ENCODE measurements around the gene FLYWCH1. TPM values are rescaled to one million over a fixed set of nuclear protein-coding genes. Genes with fewer than 3 reads are reported as not detected.

The FLYWCH1 gene
- total and polyA plus RNA-seq, 7 donors: 6.9 to 51.5 (median 28.6) TPM

GRCh38 chr16:3000540-3000939, 88.8 kb downstream of the FLYWCH1 start:
- intact Hi-C loops (cut with DNase I): no loop called here
- no peak overlapping the region for H3K27ac ChIP-seq
- H3K27me3 ChIP-seq: peaks cover 0 to 42% (median 18%) of the 10 kb centered on the region in 3 donors
- 87 to 90% methylated on average over 4 of the region's 4 CpGs for WGBS, 2 donors
- DNase-seq: no peak
- TF ChIP-seq EP300 (IDR thresholded peaks at IDR 0.05) (no peak), CTCF (IDR thresholded peaks at IDR 0.05) (no peak), POLR2A (IDR thresholded peaks at IDR 0.05) (no peak), POLR2AphosphoS5 (IDR thresholded peaks at IDR 0.05) (no peak)
- H3K4me3 ChIP-seq: no peak overlapping the region
- no peaks in the 10 kb centered on the region for H3K36me3 ChIP-seq
- H3K4me1 ChIP-seq: peaks cover 0 to 7% (median 5%) of the 10 kb centered on the region in 4 donors
- H3K9me3 ChIP-seq: no peaks in the 10 kb centered on the region

Small RNAs within 50 kb of the gene (small RNA-seq; reads per million reads assigned to genes)
- gene LINC00514: 0 reads per million in 3 donors

Other genes with a start within 250 kb of the FLYWCH1 start
- gene KCTD5, start 229.4 kb upstream of the FLYWCH1 start, total RNA-seq: 10 to 100 TPM in 3 of 4 donors, 1 to 10 TPM in 1; 9.5 to 17.1 (median 11.5) TPM
- 10 to 100 TPM; 47.4 to 80.5 (median 78.6) TPM for gene KCTD5, start 229.4 kb upstream of the FLYWCH1 start, polyA plus RNA-seq
- 1 to 10 TPM; 1.2 to 5.0 (median 1.4) TPM for gene PRSS27, start 191.7 kb upstream of the FLYWCH1 start, total RNA-seq
- 1 to 10 TPM in 1 of 3 donors, under 1 TPM in 1, not detected in 1; 0.60 to 2.1 TPM for gene PRSS27, start 191.7 kb upstream of the FLYWCH1 start, polyA plus RNA-seq
- 100 to 1,000 TPM; 181 to 826 (median 219) TPM for gene SRRM2, start 159.3 kb upstream of the FLYWCH1 start, total RNA-seq
- gene SRRM2, start 159.3 kb upstream of the FLYWCH1 start, polyA plus RNA-seq: 100 to 1,000 TPM in 1 of 3 donors, 10 to 100 TPM in 2; 66.1 to 725 (median 73.8) TPM
- 1,000 to 10,000 TPM in 1 of 4 donors, 100 to 1,000 TPM in 3; 329 to 1,166 (median 508) TPM for gene ELOB, start 134.7 kb upstream of the FLYWCH1 start, total RNA-seq
- gene ELOB, start 134.7 kb upstream of the FLYWCH1 start, polyA plus RNA-seq: 100 to 1,000 TPM; 454 to 984 (median 463) TPM
- not detected for gene PRSS33, start 124.4 kb upstream of the FLYWCH1 start, total RNA-seq
- not detected for gene PRSS33, start 124.4 kb upstream of the FLYWCH1 start, polyA plus RNA-seq
- gene PRSS41, start 113.5 kb upstream of the FLYWCH1 start, total RNA-seq: not detected
- gene PRSS41, start 113.5 kb upstream of the FLYWCH1 start, polyA plus RNA-seq: not detected
- gene PRSS21, start 94.7 kb upstream of the FLYWCH1 start, total RNA-seq: not detected
- gene PRSS21, start 94.7 kb upstream of the FLYWCH1 start, polyA plus RNA-seq: under 1 TPM in 1 of 3 donors, not detected in 2; 0.58 TPM
- not detected for gene ZG16B, start 81.6 kb upstream of the FLYWCH1 start, total RNA-seq
- gene ZG16B, start 81.6 kb upstream of the FLYWCH1 start, polyA plus RNA-seq: 100 to 1,000 TPM in 1 of 3 donors, 10 to 100 TPM in 2; 15.6 to 147 (median 55.0) TPM
- gene PRSS22, start 53.8 kb upstream of the FLYWCH1 start, total RNA-seq: not detected
- gene PRSS22, start 53.8 kb upstream of the FLYWCH1 start, polyA plus RNA-seq: 10 to 100 TPM in 1 of 3 donors, not detected in 2; 20.8 TPM
- 10 to 100 TPM; 33.6 to 64.2 (median 55.8) TPM for gene FLYWCH2, start 28.7 kb upstream of the FLYWCH1 start, total RNA-seq
- gene FLYWCH2, start 28.7 kb upstream of the FLYWCH1 start, polyA plus RNA-seq: 10 to 100 TPM; 27.5 to 43.2 (median 30.7) TPM
- gene KREMEN2, start 52.3 kb downstream of the FLYWCH1 start, total RNA-seq: not detected
- 1 to 10 TPM; 1.0 to 1.8 (median 1.6) TPM for gene KREMEN2, start 52.3 kb downstream of the FLYWCH1 start, polyA plus RNA-seq
- 1 to 10 TPM in 2 of 4 donors, under 1 TPM in 2; 0.83 to 3.6 (median 1.0) TPM for gene PAQR4, start 57.4 kb downstream of the FLYWCH1 start, total RNA-seq
- 10 to 100 TPM in 1 of 3 donors, 1 to 10 TPM in 2; 3.6 to 22.1 (median 3.9) TPM for gene PAQR4, start 57.4 kb downstream of the FLYWCH1 start, polyA plus RNA-seq
- under 1 TPM in 1 of 4 donors, not detected in 3; 0.95 TPM for gene PKMYT1, start 68.5 kb downstream of the FLYWCH1 start, total RNA-seq
- 10 to 100 TPM in 1 of 3 donors, 1 to 10 TPM in 2; 1.6 to 33.1 (median 4.2) TPM for gene PKMYT1, start 68.5 kb downstream of the FLYWCH1 start, polyA plus RNA-seq
- gene CLDN9, start 101.0 kb downstream of the FLYWCH1 start, total RNA-seq: not detected
- gene CLDN9, start 101.0 kb downstream of the FLYWCH1 start, polyA plus RNA-seq: under 1 TPM in 1 of 3 donors, not detected in 2; 0.28 TPM
- not detected for gene CLDN6, start 106.3 kb downstream of the FLYWCH1 start, total RNA-seq
- not detected for gene CLDN6, start 106.3 kb downstream of the FLYWCH1 start, polyA plus RNA-seq
- gene TNFRSF12A, start 108.4 kb downstream of the FLYWCH1 start, total RNA-seq: 10 to 100 TPM in 3 of 4 donors, 1 to 10 TPM in 1; 6.1 to 78.2 (median 12.7) TPM
- gene TNFRSF12A, start 108.4 kb downstream of the FLYWCH1 start, polyA plus RNA-seq: 10 to 100 TPM in 1 of 3 donors, 1 to 10 TPM in 2; 6.6 to 16.3 (median 7.9) TPM
- 10 to 100 TPM; 23.1 to 77.3 (median 32.2) TPM for gene HCFC1R1, start 112.0 kb downstream of the FLYWCH1 start, total RNA-seq
- 10 to 100 TPM; 52.9 to 82.5 (median 53.1) TPM for gene HCFC1R1, start 112.0 kb downstream of the FLYWCH1 start, polyA plus RNA-seq
- gene THOC6, start 112.1 kb downstream of the FLYWCH1 start, total RNA-seq: 10 to 100 TPM in 3 of 4 donors, 1 to 10 TPM in 1; 8.6 to 15.8 (median 13.4) TPM
- gene THOC6, start 112.1 kb downstream of the FLYWCH1 start, polyA plus RNA-seq: 10 to 100 TPM; 16.8 to 35.8 (median 18.5) TPM
- gene BICDL2, start 125.0 kb downstream of the FLYWCH1 start, total RNA-seq: under 1 TPM in 2 of 4 donors, not detected in 2; 0.36 to 0.55 TPM
- gene BICDL2, start 125.0 kb downstream of the FLYWCH1 start, polyA plus RNA-seq: 10 to 100 TPM; 62.5 to 83.8 (median 74.9) TPM
- gene MMP25, start 134.6 kb downstream of the FLYWCH1 start, total RNA-seq: under 1 TPM in 3 of 4 donors, not detected in 1; under 0.01 to 0.41 (median 0.16) TPM
- 1 to 10 TPM; 1.8 to 3.7 (median 2.8) TPM for gene MMP25, start 134.6 kb downstream of the FLYWCH1 start, polyA plus RNA-seq
- 10 to 100 TPM in 3 of 4 donors, 1 to 10 TPM in 1; 8.6 to 27.1 (median 20.3) TPM for gene IL32, start 153.7 kb downstream of the FLYWCH1 start, total RNA-seq
- gene IL32, start 153.7 kb downstream of the FLYWCH1 start, polyA plus RNA-seq: 1,000 to 10,000 TPM in 1 of 3 donors, 100 to 1,000 TPM in 2; 464 to 2,189 (median 560) TPM
- not detected for gene ZSCAN10, start 187.4 kb downstream of the FLYWCH1 start, total RNA-seq
- gene ZSCAN10, start 187.4 kb downstream of the FLYWCH1 start, polyA plus RNA-seq: not detected
- 10 to 100 TPM; 15.8 to 17.5 (median 16.7) TPM for gene ZNF205, start 200.7 kb downstream of the FLYWCH1 start, total RNA-seq
- gene ZNF205, start 200.7 kb downstream of the FLYWCH1 start, polyA plus RNA-seq: 10 to 100 TPM in 2 of 3 donors, 1 to 10 TPM in 1; 6.6 to 12.6 (median 10.9) TPM
- 10 to 100 TPM in 1 of 4 donors, 1 to 10 TPM in 3; 2.6 to 10.5 (median 5.0) TPM for gene ZNF213, start 223.1 kb downstream of the FLYWCH1 start, total RNA-seq
- gene ZNF213, start 223.1 kb downstream of the FLYWCH1 start, polyA plus RNA-seq: 10 to 100 TPM in 1 of 3 donors, 1 to 10 TPM in 2; 7.2 to 11.3 (median 7.2) TPM